Esophagus squamous epithelium (tissue), 5 donors: ENCODE data around the gene RAET1L. TPM values are rescaled to one million over a fixed set of nuclear protein-coding genes. Genes with fewer than 3 reads are reported as not detected.

Experiments used
- DNase-seq: peaks from one replicate; lab custom pipeline; 2025; lab: John Stamatoyannopoulos, UW
- H3K27ac ChIP-seq, 4 donors: fragments of 200-600 bp; sonication (generic); one replicate each; pipeline ENCODE4 v1.5.1; 2016 to 2019; ENCODE audit warnings: mild to moderate bottlenecking in 1 of 4
- H3K27me3 ChIP-seq, 4 donors: fragments of 200-600 bp; sonication (generic); 1 replicate in 3 of 4; 2 replicates in 1 of 4; pipeline versions ENCODE4 v1.5.1 to v1.6.0; 2017 to 2021; ENCODE audit warnings: antibody characterized with exemption in 1 of 4
- H3K36me3 ChIP-seq, 3 donors: fragments of 200-600 bp; sonication (generic); one replicate each; pipeline ENCODE4 v1.5.1; 2016 to 2019
- H3K4me1 ChIP-seq, 3 donors: fragments of 200-600 bp; sonication (generic); one replicate each; pipeline ENCODE4 v1.5.1; 2017 to 2019
- H3K4me3 ChIP-seq, 4 donors: fragments of 200-600 bp; sonication (generic); 1 replicate in 3 of 4; 2 replicates in 1 of 4; pipeline ENCODE4 v1.5.1; 2016 to 2019; ENCODE audit warnings: mild to moderate bottlenecking in 2 of 4, moderate library complexity in 1 of 4
- H3K9me3 ChIP-seq, 3 donors: fragments of 200-600 bp; sonication (generic); one replicate each; pipeline ENCODE4 v1.5.1; 2016 to 2019
- POLR2A ChIP-seq, 4 donors: fragments of 450-650 bp; IDR thresholded peaks; one replicate each; pipeline ENCODE4 v1.6.1; 2017; ENCODE audit warnings: antibody characterized with exemption in 4 of 4, mild to moderate bottlenecking in 4 of 4, moderate library complexity in 3 of 4
- WGBS, 2 donors: methylation state at CpG; one replicate each; pipeline ENCODE4 v1.1.5; 2018; 5-methylcytosine and 5-hydroxymethylcytosine counted together
- intact Hi-C: fragments of 100-400 bp; cut with DNase I; formaldehyde crosslinking; loops from one replicate; pipeline ENCODE4 v1.15.0; 2022
- total RNA-seq, 4 donors: library from RNA; depleted of rRNA; stranded (reverse); fragments of >200 nt; gene quantifications; one replicate each; pipeline ENCODE4 v1.1.0, GENCODE V29; 2016
- TF ChIP-seq, protein P1 (sequence below), 6 experiments: fragments of 450-650 bp in 4 of 6; fragments of 200-600 bp in 2 of 6; sonication (generic) in 2 of 6; IDR thresholded peaks; one replicate each; pipeline ENCODE4 v1.5.1; 2016 to 2019; ENCODE audit warnings: antibody characterized with exemption in 6 of 6, mild to moderate bottlenecking in 4 of 6, moderate library complexity in 4 of 6
- donor health status: DM: yes; HTN: yes; CAD: no.

The RAET1L gene
- total RNA-seq, 4 donors from 2014 or later = 14.5 to 99.5 (median 62.5) TPM

- Histone ChIP-seq H3K27me3 (peaks cover 0 to 67% (median 0%) of the 10 kb centered on the region in 4 donors), H3K4me1 (no peaks in the 10 kb centered on the region), H3K36me3 (no peaks in the 10 kb centered on the region), H3K4me3 (no peak overlapping the region), H3K9me3 (no peaks in the 10 kb centered on the region), H3K27ac (no peak overlapping the region)
- intact Hi-C loops = no loop called here
- TF ChIP-seq, protein P1, sequence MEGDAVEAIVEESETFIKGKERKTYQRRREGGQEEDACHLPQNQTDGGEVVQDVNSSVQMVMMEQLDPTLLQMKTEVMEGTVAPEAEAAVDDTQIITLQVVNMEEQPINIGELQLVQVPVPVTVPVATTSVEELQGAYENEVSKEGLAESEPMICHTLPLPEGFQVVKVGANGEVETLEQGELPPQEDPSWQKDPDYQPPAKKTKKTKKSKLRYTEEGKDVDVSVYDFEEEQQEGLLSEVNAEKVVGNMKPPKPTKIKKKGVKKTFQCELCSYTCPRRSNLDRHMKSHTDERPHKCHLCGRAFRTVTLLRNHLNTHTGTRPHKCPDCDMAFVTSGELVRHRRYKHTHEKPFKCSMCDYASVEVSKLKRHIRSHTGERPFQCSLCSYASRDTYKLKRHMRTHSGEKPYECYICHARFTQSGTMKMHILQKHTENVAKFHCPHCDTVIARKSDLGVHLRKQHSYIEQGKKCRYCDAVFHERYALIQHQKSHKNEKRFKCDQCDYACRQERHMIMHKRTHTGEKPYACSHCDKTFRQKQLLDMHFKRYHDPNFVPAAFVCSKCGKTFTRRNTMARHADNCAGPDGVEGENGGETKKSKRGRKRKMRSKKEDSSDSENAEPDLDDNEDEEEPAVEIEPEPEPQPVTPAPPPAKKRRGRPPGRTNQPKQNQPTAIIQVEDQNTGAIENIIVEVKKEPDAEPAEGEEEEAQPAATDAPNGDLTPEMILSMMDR (IDR thresholded peaks at IDR 0.05) = no peak
- DNase-seq = no peak
- WGBS, 2 donors = 69 to 78% methylated on average over 4 of the region's 4 CpGs
Measured at GRCh38 chr6:150048099-150048498, 22.8 kb upstream of the RAET1L start.

DNA sequence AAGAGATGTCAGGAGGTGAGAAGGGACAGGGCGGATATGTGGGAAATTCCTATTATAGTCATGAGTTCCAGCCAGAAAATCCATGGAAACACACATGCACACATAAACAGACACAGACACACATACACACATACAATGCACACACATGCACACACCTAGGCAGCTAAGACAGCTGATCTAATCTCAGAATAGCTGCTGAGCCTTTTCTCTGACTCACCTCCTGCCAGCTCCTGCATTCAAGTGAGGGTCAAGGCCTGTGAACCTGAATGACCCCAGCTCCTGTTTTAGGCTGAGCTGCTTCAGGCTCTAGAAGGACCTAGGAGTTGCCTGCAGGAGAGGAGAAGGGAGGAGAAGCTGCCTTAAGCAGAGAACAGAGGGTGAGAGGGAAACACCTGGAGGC, 21.6 kb upstream of the RAET1L start:
- no peaks in the 10 kb centered on the region for H3K9me3 ChIP-seq
- no peaks in the 10 kb centered on the region for H3K36me3 ChIP-seq
- 93 to 100% methylated on average over 1 of the region's 1 CpG for WGBS, 2 donors
- intact Hi-C loops = no loop called here
- no peak overlapping the region for H3K4me3 ChIP-seq
- TF ChIP-seq, protein P1 (IDR thresholded peaks at IDR 0.05) = no peak
- TF ChIP-seq POLR2A (IDR thresholded peaks at IDR 0.05) = no peak
- peaks cover 0 to 63% (median 0%) of the 10 kb centered on the region in 4 donors for H3K27me3 ChIP-seq
- no peaks in the 10 kb centered on the region for H3K4me1 ChIP-seq
- H3K27ac ChIP-seq = no peak overlapping the region
- no peak for DNase-seq

GRCh38 chr6:150044621-150045145, 19.4 kb upstream of the RAET1L start:
- no peaks in the 10 kb centered on the region for H3K9me3 ChIP-seq
- H3K4me1 ChIP-seq = no peaks in the 10 kb centered on the region
- TF ChIP-seq, protein P1 (IDR thresholded peaks at IDR 0.05) = no peak
- TF ChIP-seq POLR2A (IDR thresholded peaks at IDR 0.05) = no peak
- H3K27ac ChIP-seq = no peak overlapping the region
- no peak for DNase-seq
- intact Hi-C loops = no loop called here
- H3K4me3 ChIP-seq = no peak overlapping the region
- H3K27me3 ChIP-seq = peaks cover 0 to 66% (median under 1%) of the 10 kb centered on the region in 4 donors
- WGBS, 2 donors = 88 to 92% methylated on average over 10 of the region's 10 CpGs
- no peaks in the 10 kb centered on the region for H3K36me3 ChIP-seq

DNA sequence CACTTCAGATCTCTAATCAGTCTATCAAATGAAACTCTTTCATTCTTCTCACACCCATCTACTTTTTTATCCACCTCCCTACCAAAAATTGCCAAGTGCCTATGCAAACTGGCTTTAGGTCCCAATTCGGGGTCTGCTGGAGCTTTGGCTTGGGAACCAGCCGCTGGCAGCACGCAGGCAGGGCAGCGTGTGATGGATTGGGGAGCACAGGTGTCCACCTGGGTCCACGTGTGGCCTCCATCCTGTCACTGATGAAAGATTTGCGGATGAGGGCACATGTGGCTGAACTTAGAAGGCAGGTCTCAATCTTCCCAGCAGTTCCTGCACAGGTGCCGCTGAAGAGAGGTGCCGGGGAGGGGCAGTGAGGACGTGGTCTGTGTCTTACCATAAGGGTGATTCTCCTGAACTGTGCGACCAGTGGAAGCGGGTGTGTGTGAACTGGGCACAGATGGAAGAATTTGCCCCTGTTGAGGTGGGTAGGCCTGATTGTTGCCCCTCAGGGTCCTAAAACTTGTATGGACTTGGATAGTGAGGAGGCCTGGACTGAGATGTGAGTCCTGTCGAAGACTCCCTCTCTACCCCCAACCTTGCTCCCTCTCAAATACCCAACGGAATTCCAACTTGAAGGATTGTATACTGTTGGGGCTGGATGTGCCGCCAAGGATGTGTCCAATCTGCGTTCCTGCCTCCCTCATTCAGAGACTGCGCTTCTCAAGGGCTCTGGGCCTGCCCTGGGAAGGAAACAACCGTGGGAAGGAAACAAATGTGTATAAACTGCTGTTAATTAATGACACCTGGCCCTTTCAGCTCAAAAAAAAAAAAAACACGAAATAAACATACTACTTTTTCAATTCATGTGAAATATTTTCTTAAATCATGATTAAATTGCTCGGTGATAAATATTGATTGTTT, 18.4 kb upstream of the RAET1L start:
- no peak for DNase-seq
- peaks cover 0 to 70% (median 4%) of the 10 kb centered on the region in 4 donors for H3K27me3 ChIP-seq
- H3K9me3 ChIP-seq = no peaks in the 10 kb centered on the region
- H3K27ac ChIP-seq = no peak overlapping the region
- 77 to 78% methylated on average over 14 to 15 of the region's 19 CpGs for WGBS, 2 donors
- intact Hi-C loops = no loop called here
- H3K4me1 ChIP-seq = no peaks in the 10 kb centered on the region
- TF ChIP-seq, protein P1 (IDR thresholded peaks at IDR 0.05) = no peak
- TF ChIP-seq POLR2A (IDR thresholded peaks at IDR 0.05) = no peak
- H3K36me3 ChIP-seq = no peaks in the 10 kb centered on the region
- H3K4me3 ChIP-seq = no peak overlapping the region

DNA sequence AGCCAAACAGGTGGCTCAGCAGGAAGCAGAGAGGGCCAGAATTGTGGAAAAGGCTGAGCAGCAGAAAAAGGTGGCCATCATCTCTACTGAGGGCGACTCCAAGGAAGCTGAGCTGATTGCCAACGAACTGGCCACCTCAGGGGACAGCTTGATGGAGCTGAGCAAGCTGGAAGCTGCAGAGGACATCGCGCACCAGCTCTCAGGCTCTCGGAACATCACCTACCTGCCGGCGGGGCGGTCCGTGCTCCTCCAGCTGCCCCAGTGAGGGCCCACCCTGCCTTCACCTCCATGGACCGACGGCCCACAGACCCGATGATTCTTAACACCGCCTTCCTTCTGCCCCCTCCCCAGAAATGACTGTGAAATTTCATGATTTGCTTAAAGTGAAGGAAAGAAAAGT, 17.8 kb upstream of the RAET1L start:
- H3K27me3 ChIP-seq = peaks cover 5 to 71% (median 10%) of the 10 kb centered on the region in 4 donors
- intact Hi-C loops = no loop called here
- DNase-seq = no peak
- 82 to 91% methylated on average over 3 to 13 of the region's 13 CpGs for WGBS, 2 donors
- H3K27ac ChIP-seq = no peak overlapping the region
- no peaks in the 10 kb centered on the region for H3K9me3 ChIP-seq
- H3K36me3 ChIP-seq = no peaks in the 10 kb centered on the region
- H3K4me3 ChIP-seq = no peak overlapping the region
- peaks cover under 1 to 5% (median 4%) of the 10 kb centered on the region in 3 donors for H3K4me1 ChIP-seq
- no peak for TF ChIP-seq POLR2A (IDR thresholded peaks at IDR 0.05)
- TF ChIP-seq, protein P1 (IDR thresholded peaks at IDR 0.05) = no peak
